Measurements from ENCODE around the gene IPO4. TPM values are rescaled to one million over a fixed set of nuclear protein-coding genes. Genes with fewer than 3 reads are reported as not detected.

Gene IPO4
- total and polyA plus RNA-seq, 2 of the 13 experiments (the other 11 are each of a cell fraction or from before 2014, with no cell fraction given), result 39.0 to 179 TPM

- TF ChIP-seq ZNF749 (CRISPR knock-in tag; IDR thresholded peaks at IDR 0.05; ENCODE audit: borderline replicate concordance), result peak; percentile 98; the same call in 1 of the 2 replicates
- TF ChIP-seq SMAD3 (CRISPR knock-in tag; IDR thresholded peaks at IDR 0.05), result peak; percentile 99
- TF ChIP-seq ETV5 (CRISPR knock-in tag; IDR thresholded peaks at IDR 0.05; ENCODE audit: borderline replicate concordance), result peak; percentile 95
- TF ChIP-seq ZFP82 (CRISPR knock-in tag; IDR thresholded peaks at IDR 0.05; ENCODE audit: borderline replicate concordance), result no peak
- peak; percentile 100 for TF ChIP-seq ZNF772 (CRISPR knock-in tag; IDR thresholded peaks at IDR 0.05)
- no peak for TF ChIP-seq ZNF121 (CRISPR knock-in tag; IDR thresholded peaks at IDR 0.05)
- no peak for TF ChIP-seq CCDC6 (CRISPR knock-in tag; IDR thresholded peaks at IDR 0.05)
- no peak for TF ChIP-seq NFIC (IDR thresholded peaks at IDR 0.05; ENCODE audit: low read length)
- TF ChIP-seq SMARCC2 (IDR thresholded peaks at IDR 0.05), result no peak
- peak; percentile 97 for TF ChIP-seq HMGXB3 (CRISPR knock-in tag; IDR thresholded peaks at IDR 0.05; ENCODE audit: borderline replicate concordance)
- TF ChIP-seq ZNF770 (CRISPR knock-in tag; IDR thresholded peaks at IDR 0.05), result no peak
- peak; percentile 91; the same call in 1 of the 2 replicates for TF ChIP-seq ZNF503 (CRISPR knock-in tag; IDR thresholded peaks at IDR 0.05)
- TF ChIP-seq ZNF678 (CRISPR knock-in tag; IDR thresholded peaks at IDR 0.05), result peak; percentile 99
- peak; percentile 93 for TF ChIP-seq GATAD2A (CRISPR knock-in tag; IDR thresholded peaks at IDR 0.05)
- TF ChIP-seq DRAP1 (CRISPR knock-in tag; IDR thresholded peaks at IDR 0.05), result peak; percentile 87
- peak; percentile 100 for TF ChIP-seq ZNF335 (CRISPR knock-in tag; IDR thresholded peaks at IDR 0.05)
- peak; percentile 100 for TF ChIP-seq RBFOX2 (IDR thresholded peaks at IDR 0.05; ENCODE audit: low read depth, low read length)
- TF ChIP-seq CBX5 (CRISPR knock-in tag; IDR thresholded peaks at IDR 0.05; ENCODE audit: borderline replicate concordance), result peak; percentile 86
- TF ChIP-seq TBX2 (CRISPR knock-in tag; IDR thresholded peaks at IDR 0.05; ENCODE audit: borderline replicate concordance), result peak; percentile 99
- no peak for TF ChIP-seq TCF7L2 (IDR thresholded peaks at IDR 0.05; ENCODE audit: low read depth, low read length)
- peak; percentile 98 for TF ChIP-seq MYC (CRISPR knock-in tag; IDR thresholded peaks at IDR 0.05; ENCODE audit: borderline replicate concordance)
Measured at GRCh38 chr14:24195186-24196070, 6.8 kb upstream of the IPO4 start, which contains the start of gene TM9SF1 (continued).

Measured in HepG2 (cell line).